Measurements from ENCODE around the gene DLGAP1.

DNA sequence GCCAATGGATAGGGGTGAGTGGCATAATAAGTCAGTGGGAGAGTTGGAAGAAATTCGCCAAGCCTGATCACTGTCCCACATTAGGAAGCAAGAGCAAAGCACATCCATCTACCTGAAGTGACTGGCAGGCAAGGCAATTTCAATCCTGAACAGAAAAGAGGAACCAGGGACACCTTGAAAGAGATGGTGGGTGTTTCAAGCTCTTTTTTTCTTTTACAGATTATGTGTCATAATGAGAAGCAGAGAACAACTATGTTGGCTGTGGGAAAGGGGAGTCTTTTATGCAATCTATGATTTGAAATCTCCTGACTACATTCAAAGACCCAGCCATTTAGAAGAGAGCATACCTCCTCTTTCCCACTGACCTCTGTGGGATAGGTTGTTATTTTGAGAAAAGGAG is 941.6 kb downstream of the DLGAP1 start:
- TF ChIP-seq, protein P1, sequence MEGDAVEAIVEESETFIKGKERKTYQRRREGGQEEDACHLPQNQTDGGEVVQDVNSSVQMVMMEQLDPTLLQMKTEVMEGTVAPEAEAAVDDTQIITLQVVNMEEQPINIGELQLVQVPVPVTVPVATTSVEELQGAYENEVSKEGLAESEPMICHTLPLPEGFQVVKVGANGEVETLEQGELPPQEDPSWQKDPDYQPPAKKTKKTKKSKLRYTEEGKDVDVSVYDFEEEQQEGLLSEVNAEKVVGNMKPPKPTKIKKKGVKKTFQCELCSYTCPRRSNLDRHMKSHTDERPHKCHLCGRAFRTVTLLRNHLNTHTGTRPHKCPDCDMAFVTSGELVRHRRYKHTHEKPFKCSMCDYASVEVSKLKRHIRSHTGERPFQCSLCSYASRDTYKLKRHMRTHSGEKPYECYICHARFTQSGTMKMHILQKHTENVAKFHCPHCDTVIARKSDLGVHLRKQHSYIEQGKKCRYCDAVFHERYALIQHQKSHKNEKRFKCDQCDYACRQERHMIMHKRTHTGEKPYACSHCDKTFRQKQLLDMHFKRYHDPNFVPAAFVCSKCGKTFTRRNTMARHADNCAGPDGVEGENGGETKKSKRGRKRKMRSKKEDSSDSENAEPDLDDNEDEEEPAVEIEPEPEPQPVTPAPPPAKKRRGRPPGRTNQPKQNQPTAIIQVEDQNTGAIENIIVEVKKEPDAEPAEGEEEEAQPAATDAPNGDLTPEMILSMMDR (IDR thresholded peaks at IDR 0.05; ENCODE audit: poor library complexity) = no peak
- no peak for TF ChIP-seq EZH2 (IDR thresholded peaks at IDR 0.05; ENCODE audit: borderline replicate concordance)
- TF ChIP-seq EZH2phosphoT487 (IDR thresholded peaks at IDR 0.05; ENCODE audit: low read depth, severe bottlenecking, unreplicated experiment) = no peak
